Adrenal gland (tissue), 12 donors: ENCODE measurements around the gene CREB3L4. TPM values are rescaled to one million over a fixed set of nuclear protein-coding genes. Genes with fewer than 3 reads are reported as not detected.

Experiments
- DNase-seq, 7 donors: peaks; one replicate each; pipeline ENCODE4 v3.0.0-alpha.2; 2019 to 2020
- H3K27ac ChIP-seq, 5 donors: fragments of 200-600 bp; sonication (generic) in 4 of 5; 1 replicate in 3 of 5; 2 replicates in 2 of 5; pipeline versions ENCODE4 v1.5.1 to v1.8.0; 2016 to 2020; ENCODE audit warnings: mild to moderate bottlenecking in 1 of 5
- H3K27me3 ChIP-seq: fragments of 200-600 bp; 2 replicates; pipeline ENCODE4 v1.8.0; 2021
- H3K36me3 ChIP-seq, 2 donors: fragments of 200-600 bp; replicated peaks in 1 of 2; 1 replicate in 1 of 2; 2 replicates in 1 of 2; pipeline versions ENCODE4 v1.5.1 to v1.8.0; 2018 to 2022
- H3K4me1 ChIP-seq, 2 donors: fragments of 200-600 bp; replicated peaks in 1 of 2; 1 replicate in 1 of 2; 2 replicates in 1 of 2; pipeline versions ENCODE4 v1.5.1 to v1.8.0; 2018 to 2021
- H3K4me3 ChIP-seq, 4 donors: fragments of 200-600 bp; sonication (generic) in 3 of 4; one replicate each; pipeline ENCODE4 v1.5.1; 2016 to 2018
- H3K9me3 ChIP-seq, 3 donors: fragments of 200-600 bp; sonication (generic) in 1 of 3; replicated peaks in 1 of 3; 1 replicate in 2 of 3; 2 replicates in 1 of 3; pipeline versions ENCODE4 v1.5.1 to v1.8.0; 2016 to 2021
- POLR2A ChIP-seq, 2 donors: fragments of 450-650 bp; IDR thresholded peaks; one replicate each; pipeline ENCODE4 v1.6.1; 2017; ENCODE audit warnings: antibody characterized with exemption in 2 of 2, mild to moderate bottlenecking in 2 of 2, moderate library complexity in 1 of 2
- WGBS, 4 donors: extraction: QIAGEN DNeasy Blood & Tissue Kit in 2 of 4; methylation state at CpG; one replicate each; pipeline versions ENCODE4 v1.1.5 to v1.1.7; 2013 to 2017; 5-methylcytosine and 5-hydroxymethylcytosine counted together
- intact Hi-C, 2 donors: fragments of 100-400 bp; cut with DNase I; formaldehyde crosslinking; loops; one replicate each; pipeline versions ENCODE4 v1.14.1 to v1.15.0; 2022 to 2023
- polyA plus RNA-seq, 3 donors: library from polyadenylated mRNA; stranded (reverse); fragments of 200-250 nt in 2 of 3; fragments of 350-450 nt in 1 of 3; fragmentation: Illumina TruSeq in 1 of 3; extraction: RNeasy Lipid Tissue Mini Kit (QIAGEN cat#74804) in 1 of 3; gene quantifications; one replicate each; pipeline ENCODE4 v1.2.3, GENCODE V29; 2013 to 2014
- total RNA-seq, 9 donors: library from RNA; depleted of rRNA in 4 of 9; stranded (reverse); fragments of >200 nt in 4 of 9; fragments of 120-200 nt in 1 of 9; fragmentation: NEBNext Ultra II Directional in 1 of 9; extraction: Animal tissue kit (Norgen Biotek cat#: 25700) in 1 of 9; gene quantifications; one replicate each; pipeline versions ENCODE4 v1.1.0 to v1.2.4, GENCODE V29; 2013 to 2023
- TF ChIP-seq, protein P1 (sequence below), 6 experiments: fragments of 450-650 bp in 4 of 6; fragments of 200-600 bp in 2 of 6; sonication (generic) in 1 of 6; IDR thresholded peaks; 1 replicate in 5 of 6; 2 replicates in 1 of 6; pipeline versions ENCODE4 v1.5.1 to v1.8.0; 2016 to 2021; ENCODE audit warnings: antibody characterized with exemption in 6 of 6, mild to moderate bottlenecking in 2 of 6, moderate library complexity in 1 of 6
- donor health status: healthy with polysubstance abuse.
- donor health status: Bipolar disorder and iron deficiency.
- donor health status: DM: yes; HTN: yes; CAD: no.
- donor health status: DM: no; HTN: no; CAD: no.
- donor health status: DM: no; HTN: no; CAD: no.
- donor health status: DM: yes; HTN: yes; CAD: no.

The CREB3L4 gene
- total and polyA plus RNA-seq, 12 donors, result 5.1 to 21.8 (median 15.1) TPM

- Histone ChIP-seq H3K27me3 (no peaks in the 10 kb centered on the region), H3K4me1 (peaks cover 0 to 7% of the 10 kb centered on the region in 2 donors), H3K9me3 (no peaks in the 10 kb centered on the region), H3K4me3 (no peak overlapping the region), H3K27ac (no peak overlapping the region), H3K36me3 (peaks cover 0 to 57% of the 10 kb centered on the region in 2 donors)
- intact Hi-C loops, result loop anchor here (10.0 kb wide), 1 partner anchor 146 kb away; no protein-coding TSS in a partner anchor
- DNase-seq, result no peak
- no peak for TF ChIP-seq POLR2A (IDR thresholded peaks at IDR 0.05)
- TF ChIP-seq, protein P1, sequence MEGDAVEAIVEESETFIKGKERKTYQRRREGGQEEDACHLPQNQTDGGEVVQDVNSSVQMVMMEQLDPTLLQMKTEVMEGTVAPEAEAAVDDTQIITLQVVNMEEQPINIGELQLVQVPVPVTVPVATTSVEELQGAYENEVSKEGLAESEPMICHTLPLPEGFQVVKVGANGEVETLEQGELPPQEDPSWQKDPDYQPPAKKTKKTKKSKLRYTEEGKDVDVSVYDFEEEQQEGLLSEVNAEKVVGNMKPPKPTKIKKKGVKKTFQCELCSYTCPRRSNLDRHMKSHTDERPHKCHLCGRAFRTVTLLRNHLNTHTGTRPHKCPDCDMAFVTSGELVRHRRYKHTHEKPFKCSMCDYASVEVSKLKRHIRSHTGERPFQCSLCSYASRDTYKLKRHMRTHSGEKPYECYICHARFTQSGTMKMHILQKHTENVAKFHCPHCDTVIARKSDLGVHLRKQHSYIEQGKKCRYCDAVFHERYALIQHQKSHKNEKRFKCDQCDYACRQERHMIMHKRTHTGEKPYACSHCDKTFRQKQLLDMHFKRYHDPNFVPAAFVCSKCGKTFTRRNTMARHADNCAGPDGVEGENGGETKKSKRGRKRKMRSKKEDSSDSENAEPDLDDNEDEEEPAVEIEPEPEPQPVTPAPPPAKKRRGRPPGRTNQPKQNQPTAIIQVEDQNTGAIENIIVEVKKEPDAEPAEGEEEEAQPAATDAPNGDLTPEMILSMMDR (IDR thresholded peaks at IDR 0.05), result no peak
- 88 to 100% (median 91%) methylated on average over 1 to 8 of the region's 8 CpGs for WGBS, 4 donors
Measured at GRCh38 chr1:153940756-153941155, 26.9 kb upstream of the CREB3L4 start.

DNA sequence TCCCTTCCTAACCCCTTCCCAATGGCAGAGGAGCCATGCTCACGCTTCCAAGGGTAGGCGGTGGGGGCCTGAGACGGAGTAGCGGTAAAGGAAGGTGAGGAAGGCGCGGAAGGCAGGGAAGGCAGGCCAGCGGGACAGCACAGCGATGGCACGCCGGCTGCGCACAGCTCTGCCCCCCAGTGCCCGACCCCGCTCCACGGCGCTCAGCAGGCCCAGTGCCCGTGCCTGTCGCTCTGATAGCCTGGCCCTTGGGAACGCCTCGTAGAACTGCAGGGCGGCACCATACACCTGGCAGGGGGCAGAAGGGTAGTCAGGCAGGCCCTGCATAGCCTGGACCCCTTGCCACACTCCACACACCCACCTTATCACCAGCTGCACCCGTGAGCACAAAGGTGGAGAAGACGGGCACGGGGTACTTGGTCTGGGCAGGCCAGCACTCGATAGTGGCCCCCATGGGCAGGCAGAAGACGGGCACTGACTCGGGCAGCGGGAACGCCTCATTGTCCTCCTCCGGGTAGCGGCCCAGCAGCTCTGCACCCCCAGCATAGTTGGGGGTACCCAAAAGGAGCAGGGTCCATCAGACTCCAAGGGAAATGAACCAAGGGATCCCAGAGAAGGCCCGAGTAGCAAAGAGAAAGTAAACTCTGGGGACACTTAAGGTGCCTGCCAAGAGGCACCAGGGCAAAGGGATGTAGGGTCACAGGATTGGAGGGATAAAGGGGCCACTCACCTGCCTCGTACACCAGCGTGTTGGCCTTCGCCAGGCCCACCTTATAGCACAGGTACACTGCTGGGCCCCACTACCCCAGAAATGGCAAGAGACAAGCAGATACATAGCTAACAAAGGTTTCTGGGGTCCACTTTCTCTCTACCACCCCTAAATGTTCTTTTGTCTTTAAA, 25.6 kb upstream of the CREB3L4 start:
- no peaks in the 10 kb centered on the region for H3K9me3 ChIP-seq
- intact Hi-C loops, result loop anchor here (10.0 kb wide), 1 partner anchor 147 kb away; no protein-coding TSS in a partner anchor
- peaks cover 0 to 7% of the 10 kb centered on the region in 2 donors for H3K4me1 ChIP-seq
- H3K27ac ChIP-seq, result no peak overlapping the region
- DNase-seq, result no peak
- TF ChIP-seq POLR2A (IDR thresholded peaks at IDR 0.05), result no peak
- TF ChIP-seq, protein P1 (IDR thresholded peaks at IDR 0.05), result no peak
- H3K36me3 ChIP-seq, result peaks cover 0 to 44% of the 10 kb centered on the region in 2 donors
- no peak overlapping the region for H3K4me3 ChIP-seq
- H3K27me3 ChIP-seq, result no peaks in the 10 kb centered on the region
- WGBS, 4 donors, result 92 to 96% (median 95%) methylated on average over 26 to 34 of the region's 34 CpGs

GRCh38 chr1:153942766-153943549, 24.7 kb upstream of the CREB3L4 start:
- DNase-seq, result no peak
- WGBS, 4 donors, result 60 to 93% (median 89%) methylated on average over 3 to 11 of the region's 11 CpGs
- H3K36me3 ChIP-seq, result peaks cover 0 to 40% of the 10 kb centered on the region in 2 donors
- H3K27me3 ChIP-seq, result no peaks in the 10 kb centered on the region
- no peaks in the 10 kb centered on the region for H3K9me3 ChIP-seq
- H3K4me1 ChIP-seq, result peaks cover 0 to 7% of the 10 kb centered on the region in 2 donors
- H3K27ac ChIP-seq, result no peak overlapping the region
- intact Hi-C loops, result loop anchor here (10.0 kb wide), 1 partner anchor 148 kb away; no protein-coding TSS in a partner anchor
- H3K4me3 ChIP-seq, result no peak overlapping the region
- TF ChIP-seq, protein P1 (IDR thresholded peaks at IDR 0.05), result no peak
- no peak for TF ChIP-seq POLR2A (IDR thresholded peaks at IDR 0.05)
